Peyer's patch (tissue), 4 donors: ENCODE results near the gene PSIP1.

Experiments used
- CTCF ChIP-seq, 6 experiments: fragments of 450-650 bp in 4 of 6; fragments of 200-600 bp in 2 of 6; sonication (generic) in 1 of 6; IDR thresholded peaks; one replicate each; pipeline ENCODE4 v1.5.1; 2017 to 2019; ENCODE audit warnings: antibody characterized with exemption in 6 of 6, mild to moderate bottlenecking in 3 of 6, moderate library complexity in 1 of 6
- POLR2A ChIP-seq, 2 donors: fragments of 450-650 bp; IDR thresholded peaks; one replicate each; pipeline ENCODE4 v1.5.1; 2017; ENCODE audit warnings: antibody characterized with exemption in 2 of 2, mild to moderate bottlenecking in 2 of 2, moderate library complexity in 2 of 2

DNA sequence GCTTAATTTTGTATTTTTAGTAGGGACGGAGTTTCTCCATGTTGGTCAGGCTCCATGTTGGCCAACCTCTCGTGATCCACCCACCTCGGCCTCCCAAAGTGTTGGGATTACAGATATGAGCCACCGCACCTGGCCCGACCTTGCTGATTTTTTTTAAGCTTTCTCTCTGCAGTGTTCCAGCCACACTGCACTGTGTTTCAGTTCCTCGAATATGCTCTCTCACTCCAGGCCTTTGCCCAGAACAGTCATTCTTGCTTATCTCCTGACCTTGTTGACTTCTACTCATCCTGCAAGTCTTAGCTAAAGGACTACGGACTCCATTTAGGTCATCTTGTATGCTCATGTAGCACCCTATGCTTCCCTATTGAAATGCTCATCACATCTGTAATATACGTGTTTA lies 84.8 kb downstream of the PSIP1 start:
- TF ChIP-seq CTCF (IDR thresholded peaks at IDR 0.05), result no peak
- peak in 1 of 2 donors; percentile 28 for TF ChIP-seq POLR2A (IDR thresholded peaks at IDR 0.05)
